A549 (cell line): ENCODE measurements around the gene OR2L8.

ENCODE experiments used
- CTCF ChIP-seq: fragments of >200 bp; sonication (Bioruptor Twin); formaldehyde crosslinking; IDR thresholded peaks from 3 replicates; pipeline ENCODE4 v1.5.1; 2016
- ESRRA ChIP-seq: fragments of 150-350 bp; IDR thresholded peaks from 2 replicates; pipeline ENCODE4 v1.6.1; 2014; ENCODE audit warnings: mild to moderate bottlenecking, low read length, borderline replicate concordance
- JUNB ChIP-seq: fragments of >200 bp; sonication (Bioruptor Twin); formaldehyde crosslinking; IDR thresholded peaks from 2 replicates; pipeline ENCODE4 v1.6.1; 2016
- KDM1A ChIP-seq: fragments of 200-600 bp; sonication (generic); IDR thresholded peaks from 2 replicates; pipeline ENCODE4 v1.6.1; 2016; ENCODE audit warnings: low read depth, mild to moderate bottlenecking
- MYC ChIP-seq: IDR thresholded peaks from 2 replicates; pipeline ENCODE4 v1.6.1; 2012; ENCODE audit warnings: mild to moderate bottlenecking, inconsistent platforms, low read length, improper control_type of control experiment, borderline replicate concordance
- NFE2L2 ChIP-seq: fragments of 150-350 bp; conservative IDR thresholded peaks from 2 replicates; pipeline ENCODE4 v1.6.1; 2014; ENCODE audit warnings: low read length
- NR3C1 ChIP-seq: fragments of >200 bp; sonication (Bioruptor Twin); formaldehyde crosslinking; IDR thresholded peaks from 3 replicates; pipeline ENCODE4 v1.6.1; 2017
- RAD21 ChIP-seq, 2 experiments: fragments of >200 bp in 1 of 2; sonication (Bioruptor Twin) in 1 of 2; formaldehyde crosslinking in 1 of 2; IDR thresholded peaks in 1 of 2; conservative IDR thresholded peaks in 1 of 2; 2 replicates in 1 of 2; 3 replicates in 1 of 2; pipeline ENCODE4 v1.6.1; 2012 to 2018; ENCODE audit warnings: inconsistent platforms in 1 of 2
- SMC3 ChIP-seq: fragments of >200 bp; sonication (Bioruptor Twin); formaldehyde crosslinking; IDR thresholded peaks from 3 replicates; pipeline ENCODE4 v1.6.1; 2018; ENCODE audit warnings: inconsistent platforms
- USF2 ChIP-seq: fragments of 450-650 bp; IDR thresholded peaks from 2 replicates; pipeline ENCODE4 v1.6.1; 2014; ENCODE audit warnings: antibody characterized with exemption

- TF ChIP-seq MYC = no peak
- TF ChIP-seq NFE2L2 = no peak
- no peak for TF ChIP-seq USF2
- no peak for TF ChIP-seq NR3C1
- TF ChIP-seq KDM1A = no peak
- TF ChIP-seq CTCF = no peak
- no peak for TF ChIP-seq SMC3
- TF ChIP-seq JUNB = no peak
- no peak for TF ChIP-seq RAD21 (conservative IDR thresholded peaks at IDR 0.05 in 1 of 2, IDR thresholded peaks at IDR 0.05 in 1 of 2)
- no peak for TF ChIP-seq ESRRA
Measured at GRCh38 chr1:247966532-247967204, 18.0 kb downstream of the OR2L8 start.
